Activated naive CD4-positive, alpha-beta T cell treated with anti-CD3 and anti-CD28 coated beads, Interleukin-2, amount 50 U/mL, for 72 hours (primary cell): ENCODE data around the gene CSTB. TPM values are rescaled to one million over a fixed set of nuclear protein-coding genes. Genes with fewer than 3 reads are reported as not detected.
A peak's percentile ranks its signal among the peaks of the same experiment; 100 is the strongest.

Source experiments
- ATAC-seq, 2 donors: fragments of 150-1000 bp; cut with Tn5 transposase; 2 replicates each; pipeline ENCODE4 v1.10.0; 2021; ENCODE audit warnings: mild to moderate bottlenecking in 2 of 2, moderate library complexity in 2 of 2
- DNase-seq, 2 donors: peaks; one replicate each; pipeline ENCODE4 v3.0.0; 2021 to 2022; ENCODE audit warnings: low spot score in 2 of 2
- H3K27ac Mint-ChIP-seq, 2 donors: one replicate each; pipeline ENCODE4 v1.8.0; 2022; ENCODE audit warnings: mild to moderate bottlenecking in 2 of 2, mixed read lengths in 2 of 2
- H3K36me3 Mint-ChIP-seq, 2 donors: one replicate each; pipeline ENCODE4 v1.8.0; 2022; ENCODE audit warnings: mixed read lengths in 2 of 2
- H3K9me3 Mint-ChIP-seq, 2 donors: one replicate each; pipeline ENCODE4 v1.8.0; 2022; ENCODE audit warnings: mixed read lengths in 2 of 2
- total RNA-seq, 2 donors: library from RNA; stranded (reverse); gene quantifications; one replicate each; pipeline ENCODE4 v1.2.3, GENCODE V29; 2022

CSTB gene
- total RNA-seq, 2 donors from 2014 or later = 19.8 to 36.7 TPM

- no peaks in the 10 kb centered on the region for H3K9me3 Mint-ChIP-seq
- H3K27ac Mint-ChIP-seq = no peak overlapping the region
- H3K36me3 Mint-ChIP-seq = no peaks in the 10 kb centered on the region
- DNase-seq (no peak), ATAC-seq (no peak)
Measured at GRCh38 chr21:43812957-43813655, 37.0 kb upstream of the CSTB start.

- no peak for DNase-seq
- no peak for ATAC-seq
- no peaks in the 10 kb centered on the region for H3K36me3 Mint-ChIP-seq
- no peaks in the 10 kb centered on the region for H3K9me3 Mint-ChIP-seq
- peak overlapping the region in 1 of 2 donors; percentile 61 for H3K27ac Mint-ChIP-seq
Measured at GRCh38 chr21:43812139-43812821, 36.2 kb upstream of the CSTB start.

- H3K36me3 Mint-ChIP-seq = no peaks in the 10 kb centered on the region
- ATAC-seq (peak in 1 of 2 donors; percentile 6), DNase-seq (no peak)
- no peak overlapping the region for H3K27ac Mint-ChIP-seq
- H3K9me3 Mint-ChIP-seq = no peaks in the 10 kb centered on the region
Measured at GRCh38 chr21:43811262-43812105, 35.4 kb upstream of the CSTB start.

GRCh38 chr21:43810505-43811261 lies 34.6 kb upstream of the CSTB start:
- DNase-seq (peak; percentile 83 to 100), ATAC-seq (peak; percentile 85 to 88)
- Mint-ChIP-seq H3K9me3 (no peaks in the 10 kb centered on the region), H3K36me3 (no peaks in the 10 kb centered on the region), H3K27ac (no peak overlapping the region)

- no peak for DNase-seq
- Mint-ChIP-seq H3K27ac (peak overlapping the region in 1 of 2 donors; percentile 36), H3K9me3 (no peaks in the 10 kb centered on the region), H3K36me3 (no peaks in the 10 kb centered on the region)
- no peak for ATAC-seq
Measured at GRCh38 chr21:43809853-43810504, 33.9 kb upstream of the CSTB start.

GRCh38 chr21:43809346-43809799 lies 33.3 kb upstream of the CSTB start:
- ATAC-seq (no peak), DNase-seq (no peak)
- no peaks in the 10 kb centered on the region for H3K36me3 Mint-ChIP-seq
- no peaks in the 10 kb centered on the region for H3K9me3 Mint-ChIP-seq
- H3K27ac Mint-ChIP-seq = no peak overlapping the region

GRCh38 chr21:43808832-43809251 lies 32.7 kb upstream of the CSTB start:
- Mint-ChIP-seq H3K9me3 (no peaks in the 10 kb centered on the region), H3K27ac (no peak overlapping the region), H3K36me3 (no peaks in the 10 kb centered on the region)
- DNase-seq (no peak), ATAC-seq (no peak)

- Mint-ChIP-seq H3K9me3 (no peaks in the 10 kb centered on the region), H3K36me3 (no peaks in the 10 kb centered on the region), H3K27ac (no peak overlapping the region)
- ATAC-seq (no peak), DNase-seq (no peak)
Measured at GRCh38 chr21:43808367-43808766, 32.3 kb upstream of the CSTB start.

GRCh38 chr21:43806017-43806710 lies 30.1 kb upstream of the CSTB start:
- peak overlapping the region; percentile 25 to 55 for H3K27ac Mint-ChIP-seq
- peaks cover 0 to 5% of the 10 kb centered on the region in 2 donors for H3K36me3 Mint-ChIP-seq
- ATAC-seq (no peak), DNase-seq (no peak)
- H3K9me3 Mint-ChIP-seq = no peaks in the 10 kb centered on the region

GRCh38 chr21:43805275-43805800 lies 29.2 kb upstream of the CSTB start:
- ATAC-seq (no peak), DNase-seq (no peak)
- H3K9me3 Mint-ChIP-seq = no peaks in the 10 kb centered on the region
- H3K36me3 Mint-ChIP-seq = peaks cover 7 to 10% of the 10 kb centered on the region in 2 donors
- H3K27ac Mint-ChIP-seq = peak overlapping the region; percentile 25 to 67

GRCh38 chr21:43803558-43804300 lies 27.6 kb upstream of the CSTB start:
- DNase-seq = no peak
- peak overlapping the region in 1 of 2 donors; percentile 84 for H3K27ac Mint-ChIP-seq
- H3K9me3 Mint-ChIP-seq = no peaks in the 10 kb centered on the region
- peaks cover 11 to 18% of the 10 kb centered on the region in 2 donors for H3K36me3 Mint-ChIP-seq
- ATAC-seq = no peak

- peaks cover 20 to 23% of the 10 kb centered on the region in 2 donors for H3K36me3 Mint-ChIP-seq
- H3K27ac Mint-ChIP-seq = peak overlapping the region in 1 of 2 donors; percentile 84
- H3K9me3 Mint-ChIP-seq = no peaks in the 10 kb centered on the region
Measured at GRCh38 chr21:43802713-43803313, 26.7 kb upstream of the CSTB start.

GRCh38 chr21:43801006-43801783 lies 25.1 kb upstream of the CSTB start:
- H3K36me3 Mint-ChIP-seq = peaks cover 20 to 28% of the 10 kb centered on the region in 2 donors
- ATAC-seq (no peak), DNase-seq (no peak)
- H3K27ac Mint-ChIP-seq = peak overlapping the region in 1 of 2 donors; percentile 29
- no peaks in the 10 kb centered on the region for H3K9me3 Mint-ChIP-seq

More at GRCh38 chr21:43802713-43803313, 26.7 kb upstream of the CSTB start:
- no peak for ATAC-seq
- no peak for DNase-seq
